Psoas muscle (tissue), 8 donors: ENCODE measurements around the gene TLR8. TPM values are rescaled to one million over a fixed set of nuclear protein-coding genes. Genes with fewer than 3 reads are reported as not detected.

Experiments used
- ATAC-seq, 4 donors: fragments of 200-7000 bp; cut with Tn5 transposase; one replicate each; pipeline ENCODE4 v1.9.1; 2020; ENCODE audit warnings: moderate library complexity in 3 of 4, mild to moderate bottlenecking in 2 of 4
- DNase-seq, 2 donors: peaks; one replicate each; pipeline ENCODE4 v3.0.0-alpha.2; 2020
- H3K27ac ChIP-seq: fragments of 200-600 bp; one replicate; pipeline ENCODE4 v1.8.0; 2022
- H3K27me3 ChIP-seq, 3 donors: fragments of 200-600 bp in 1 of 3; one replicate each; pipeline versions ENCODE4 v1.6.1 to v1.8.0; 2013 to 2022; ENCODE audit warnings: low read length in 2 of 3, mild to moderate bottlenecking in 2 of 3, moderate library complexity in 1 of 3; ENCODE audit not compliant: insufficient read depth in 3 of 3
- H3K36me3 ChIP-seq, 2 donors: fragments of 200-600 bp in 1 of 2; one replicate each; pipeline versions ENCODE4 v1.6.1 to v1.8.0; 2013 to 2022; ENCODE audit warnings: low read depth in 1 of 2, mild to moderate bottlenecking in 1 of 2, moderate library complexity in 1 of 2; ENCODE audit not compliant: insufficient read depth in 1 of 2
- H3K4me1 ChIP-seq: fragments of 200-600 bp; one replicate; pipeline ENCODE4 v1.8.0; 2022
- H3K4me3 ChIP-seq: fragments of 200-600 bp; one replicate; pipeline ENCODE4 v1.8.0; 2022; ENCODE audit warnings: mild to moderate bottlenecking
- H3K9me3 ChIP-seq: fragments of 200-600 bp; one replicate; pipeline ENCODE4 v1.8.0; 2022
- WGBS, 3 donors: extraction: QIAGEN DNeasy Blood & Tissue Kit; methylation state at CpG; one replicate each; pipeline versions ENCODE4 v1.1.6 to v1.1.7; 2013; 5-methylcytosine and 5-hydroxymethylcytosine counted together
- intact Hi-C, 2 donors: fragments of 100-400 bp; cut with DNase I; formaldehyde crosslinking; loops; one replicate each; pipeline versions ENCODE4 v1.11.0 to v1.14.2; 2022
- polyA plus RNA-seq, 3 donors: library from polyadenylated mRNA; stranded (reverse); fragments of 200-250 nt; gene quantifications; one replicate each; pipeline ENCODE4 v1.2.3, GENCODE V29; 2013
- total RNA-seq, 4 donors: library from RNA; stranded (reverse); fragmentation: NEBNext Ultra II Directional in 2 of 4; extraction: Animal tissue kit (Norgen Biotek cat#: 25700) in 2 of 4; gene quantifications; one replicate each; pipeline versions ENCODE4 v1.2.1 to v1.2.4, GENCODE V29; 2021 to 2023
- TF ChIP-seq, protein P1 (sequence below): fragments of 200-600 bp; IDR thresholded peaks from one replicate; pipeline ENCODE4 v1.8.0; 2022; ENCODE audit warnings: antibody characterized with exemption
- donor health status: healthy with polysubstance abuse.
- donor health status: DM: no; HTN: no; CAD: no; lungs with moderate emphysema.
- donor health status: Bipolar disorder and iron deficiency.
- donor health status: healthy.
- donor health status: DM: yes; HTN: yes; CAD: no.
- donor health status: DM: no; HTN: no; CAD: no.
- donor health status: DM: no; HTN: no; CAD: no.
- donor health status: DM: yes; HTN: yes; CAD: no.

The TLR8 gene
- total and polyA plus RNA-seq, 7 donors, result 0.06 to 0.57 (median 0.36) TPM

DNA sequence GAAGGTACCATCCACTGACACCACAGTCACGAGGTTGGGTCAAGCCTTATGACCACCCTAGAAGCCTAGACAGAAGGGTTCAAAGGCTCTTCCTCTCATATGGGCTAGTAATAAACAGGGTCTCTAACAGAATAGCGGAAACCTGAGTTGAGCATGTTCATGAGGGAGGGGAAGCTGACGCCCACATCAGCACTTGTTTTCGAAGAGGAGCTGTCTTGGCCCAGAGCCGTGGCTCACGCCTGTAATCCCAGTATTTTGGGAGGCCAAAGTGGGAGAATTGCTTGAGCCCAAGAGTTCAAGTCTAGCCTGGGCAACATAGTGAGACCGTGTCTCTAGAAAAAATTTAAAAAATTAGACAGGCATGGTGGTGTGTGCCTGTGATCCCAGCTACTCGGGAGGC lies 47.0 kb downstream of the TLR8 start:
- H3K4me1 ChIP-seq, result peaks cover 5% of the 10 kb centered on the region
- ATAC-seq (no peak), DNase-seq (no peak)
- intact Hi-C loops, result no loop called here
- H3K9me3 ChIP-seq, result no peaks in the 10 kb centered on the region
- TF ChIP-seq, protein P1, sequence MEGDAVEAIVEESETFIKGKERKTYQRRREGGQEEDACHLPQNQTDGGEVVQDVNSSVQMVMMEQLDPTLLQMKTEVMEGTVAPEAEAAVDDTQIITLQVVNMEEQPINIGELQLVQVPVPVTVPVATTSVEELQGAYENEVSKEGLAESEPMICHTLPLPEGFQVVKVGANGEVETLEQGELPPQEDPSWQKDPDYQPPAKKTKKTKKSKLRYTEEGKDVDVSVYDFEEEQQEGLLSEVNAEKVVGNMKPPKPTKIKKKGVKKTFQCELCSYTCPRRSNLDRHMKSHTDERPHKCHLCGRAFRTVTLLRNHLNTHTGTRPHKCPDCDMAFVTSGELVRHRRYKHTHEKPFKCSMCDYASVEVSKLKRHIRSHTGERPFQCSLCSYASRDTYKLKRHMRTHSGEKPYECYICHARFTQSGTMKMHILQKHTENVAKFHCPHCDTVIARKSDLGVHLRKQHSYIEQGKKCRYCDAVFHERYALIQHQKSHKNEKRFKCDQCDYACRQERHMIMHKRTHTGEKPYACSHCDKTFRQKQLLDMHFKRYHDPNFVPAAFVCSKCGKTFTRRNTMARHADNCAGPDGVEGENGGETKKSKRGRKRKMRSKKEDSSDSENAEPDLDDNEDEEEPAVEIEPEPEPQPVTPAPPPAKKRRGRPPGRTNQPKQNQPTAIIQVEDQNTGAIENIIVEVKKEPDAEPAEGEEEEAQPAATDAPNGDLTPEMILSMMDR, result no peak
- WGBS, 3 donors, result 87 to 89% (median 87%) methylated on average over 8 of the region's 8 CpGs
- H3K27ac ChIP-seq, result no peak overlapping the region
- no peaks in the 10 kb centered on the region for H3K36me3 ChIP-seq
- no peaks in the 10 kb centered on the region for H3K27me3 ChIP-seq
- no peak overlapping the region for H3K4me3 ChIP-seq

DNA sequence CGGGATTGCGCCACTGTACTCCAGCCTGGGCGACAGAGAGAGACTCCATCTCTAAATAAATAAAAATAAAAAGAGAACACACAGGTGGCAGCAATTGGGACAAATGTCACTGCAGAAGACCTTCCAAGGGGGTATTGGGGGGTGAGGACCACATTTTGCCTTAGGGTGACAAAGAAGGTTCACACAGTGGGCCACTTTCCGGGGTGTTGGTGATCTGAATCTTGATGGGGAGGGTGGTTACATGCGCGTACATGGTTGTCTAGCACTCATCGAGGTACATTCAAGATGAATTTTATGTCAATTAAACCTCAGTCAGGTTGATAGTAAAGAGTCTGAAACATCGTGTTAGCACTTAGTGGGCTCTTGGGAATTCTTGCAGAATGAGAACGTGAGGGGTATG lies 48.0 kb downstream of the TLR8 start:
- peaks cover 5% of the 10 kb centered on the region for H3K4me1 ChIP-seq
- H3K27ac ChIP-seq, result no peak overlapping the region
- no peak for DNase-seq
- no peaks in the 10 kb centered on the region for H3K27me3 ChIP-seq
- TF ChIP-seq, protein P1, result no peak
- WGBS, 3 donors, result 91 to 92% (median 91%) methylated on average over 9 of the region's 9 CpGs
- H3K36me3 ChIP-seq, result no peaks in the 10 kb centered on the region
- ATAC-seq, result no peak
- H3K9me3 ChIP-seq, result no peaks in the 10 kb centered on the region
- H3K4me3 ChIP-seq, result no peak overlapping the region
- intact Hi-C loops, result no loop called here

DNA sequence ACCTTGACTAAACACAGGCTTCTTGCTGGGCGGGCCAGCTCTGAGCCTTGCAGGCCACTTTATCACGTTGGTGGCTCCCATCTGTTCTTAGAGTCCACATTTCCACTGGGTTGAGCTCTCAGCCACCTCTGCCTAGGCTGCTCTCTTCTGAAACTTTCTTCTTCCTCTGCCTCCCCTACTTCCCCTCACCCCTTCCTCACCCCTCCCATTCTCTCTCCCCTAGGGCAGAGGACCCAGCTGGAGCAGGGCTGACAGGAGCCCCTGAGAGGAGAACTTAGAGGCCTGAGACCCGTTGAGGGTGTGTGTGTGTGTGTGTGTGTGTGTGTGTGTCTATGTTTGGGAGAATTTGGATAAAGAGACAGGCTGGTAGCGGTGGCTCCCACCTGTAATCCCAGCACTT lies 48.6 kb downstream of the TLR8 start:
- WGBS, 3 donors, result 64 to 81% (median 66%) methylated on average over 4 of the region's 4 CpGs
- no peak for ATAC-seq
- Histone ChIP-seq H3K27me3 (no peaks in the 10 kb centered on the region), H3K9me3 (no peaks in the 10 kb centered on the region), H3K27ac (no peak overlapping the region), H3K36me3 (no peaks in the 10 kb centered on the region), H3K4me1 (no peaks in the 10 kb centered on the region), H3K4me3 (no peak overlapping the region)
- DNase-seq, result no peak
- TF ChIP-seq, protein P1, result no peak
- intact Hi-C loops, result no loop called here

DNA sequence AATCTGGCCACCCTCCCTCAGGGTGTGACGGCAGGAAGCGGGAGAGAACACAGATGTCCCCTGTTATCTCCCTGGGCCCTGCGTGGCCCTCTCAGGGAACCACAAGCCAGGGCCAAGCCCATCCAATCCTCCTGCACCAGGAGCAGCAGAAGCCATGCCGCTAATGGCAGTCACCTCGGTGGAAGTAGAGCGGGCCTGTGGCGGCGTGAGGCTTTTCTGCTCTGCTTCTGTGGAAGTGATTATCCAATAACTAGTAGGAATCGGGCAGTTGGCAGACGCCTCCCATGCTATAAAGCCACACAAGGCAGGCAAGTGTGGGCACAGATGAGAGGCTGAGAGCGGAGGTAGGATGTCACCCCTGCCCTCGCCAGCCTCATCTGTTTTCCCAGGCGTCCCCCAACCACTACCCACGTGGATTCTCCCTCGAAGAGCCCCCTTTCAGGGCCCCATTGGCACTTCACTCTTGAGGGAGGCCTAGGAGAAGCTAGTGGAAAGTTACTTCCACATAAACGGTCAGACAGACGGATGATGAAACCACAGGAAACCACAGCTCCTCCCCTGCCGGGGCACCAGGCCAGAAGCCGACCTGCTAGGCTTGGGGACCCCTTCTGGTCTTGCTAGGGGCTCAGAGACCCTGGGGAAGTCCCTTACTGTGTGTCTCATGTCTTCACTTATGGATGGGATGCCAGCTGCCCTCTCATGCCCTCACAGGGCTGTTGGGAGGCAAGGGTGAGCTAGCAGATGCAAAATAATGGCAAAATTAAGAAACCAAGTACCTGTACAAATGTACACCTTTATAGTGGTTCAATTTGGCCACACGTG lies 49.7 kb downstream of the TLR8 start:
- H3K9me3 ChIP-seq, result no peaks in the 10 kb centered on the region
- 60 to 72% (median 61%) methylated on average over 19 to 20 of the region's 20 CpGs for WGBS, 3 donors
- no peaks in the 10 kb centered on the region for H3K27me3 ChIP-seq
- no peaks in the 10 kb centered on the region for H3K4me1 ChIP-seq
- TF ChIP-seq, protein P1, result no peak
- DNase-seq, result peak; percentile 49 to 77
- no peaks in the 10 kb centered on the region for H3K36me3 ChIP-seq
- peak overlapping the region; percentile 43 for H3K27ac ChIP-seq
- ATAC-seq, result peak in 1 of 4 donors; percentile 57
- intact Hi-C loops, result no loop called here
- no peak overlapping the region for H3K4me3 ChIP-seq
